CD4-positive, alpha-beta T cell (primary cell): Measurements from ENCODE around the gene UGT1A1. TPM values are rescaled to one million over a fixed set of nuclear protein-coding genes. Genes with fewer than 3 reads are reported as not detected.
A peak's percentile ranks its signal among the peaks of the same experiment; 100 is the strongest.

Experiments
- ATAC-seq: fragments of 200-7000 bp; cut with Tn5 transposase; one replicate; pipeline ENCODE4 v1.10.0; 2022; ENCODE audit warnings: mild to moderate bottlenecking; ENCODE audit not compliant: poor library complexity
- CTCF ChIA-PET: fragments of 350-600 bp; sonication (Branson Sonifier 250); formaldehyde crosslinking; loops from one replicate; lab custom pipeline; 2021; ENCODE audit warnings: antibody characterized with exemption, inconsistent platforms; lab: Charles Lee
- POLR2A ChIA-PET: fragments of 350-600 bp; sonication (Branson Sonifier 250); formaldehyde crosslinking; loops from one replicate; lab custom pipeline; 2021; ENCODE audit warnings: antibody characterized with exemption, inconsistent platforms; lab: Charles Lee
- DNase-seq, 14 experiments: peaks; one replicate each; pipeline ENCODE4 v3.0.0-alpha.2; 2013 to 2020; ENCODE audit warnings: mixed read lengths in 2 of 14
- H3K27ac ChIP-seq, 2 donors: one replicate each; pipeline versions ENCODE4 v1.5.1 to v1.7.0; 2013; ENCODE audit warnings: low read length in 2 of 2, low read depth in 1 of 2, mild to moderate bottlenecking in 1 of 2
- H3K27me3 ChIP-seq, 2 experiments: 1 replicate in 1 of 2; 2 replicates in 1 of 2; pipeline versions ENCODE4 v1.6.1 to v1.7.0; 2013; ENCODE audit warnings: low read length in 2 of 2, control low read depth in 1 of 2, mild to moderate bottlenecking in 1 of 2, moderate library complexity in 1 of 2; ENCODE audit not compliant: insufficient read depth in 2 of 2, control insufficient read depth in 1 of 2
- H3K36me3 ChIP-seq: one replicate; pipeline ENCODE4 v1.6.1; 2013; ENCODE audit warnings: low read length, control low read depth; ENCODE audit not compliant: insufficient read depth
- H3K4me1 ChIP-seq: one replicate; pipeline ENCODE4 v1.6.1; 2013; ENCODE audit warnings: low read length, control low read depth; ENCODE audit not compliant: insufficient read depth
- H3K4me3 ChIP-seq: one replicate; pipeline ENCODE4 v1.5.1; 2013; ENCODE audit warnings: mild to moderate bottlenecking, low read length, moderate library complexity
- H3K9me3 ChIP-seq, 2 experiments: 1 replicate in 1 of 2; 2 replicates in 1 of 2; pipeline versions ENCODE4 v1.6.1 to v1.7.0; 2013; ENCODE audit warnings: low read length in 2 of 2, mild to moderate bottlenecking in 2 of 2, control low read depth in 1 of 2, moderate library complexity in 1 of 2; ENCODE audit not compliant: control insufficient read depth in 1 of 2, insufficient read depth in 1 of 2
- H3K27ac Mint-ChIP-seq: one replicate; pipeline ENCODE4 v1.8.0; 2020; ENCODE audit warnings: mixed read lengths
- H3K27me3 Mint-ChIP-seq: one replicate; pipeline ENCODE4 v1.8.0; 2021; ENCODE audit warnings: mixed read lengths
- H3K36me3 Mint-ChIP-seq: one replicate; pipeline ENCODE4 v1.8.0; 2021; ENCODE audit warnings: low read depth, mixed read lengths
- H3K4me1 Mint-ChIP-seq: one replicate; pipeline ENCODE4 v1.8.0; 2021; ENCODE audit warnings: low read depth, mixed read lengths
- H3K4me3 Mint-ChIP-seq: one replicate; pipeline ENCODE4 v1.8.0; 2020; ENCODE audit warnings: mild to moderate bottlenecking, mixed read lengths
- H3K9me3 Mint-ChIP-seq: one replicate; pipeline ENCODE4 v1.8.0; 2020; ENCODE audit warnings: mixed read lengths
- CTCF ChIP-seq: fragments of 200-600 bp; IDR thresholded peaks from one replicate; pipeline ENCODE4 v1.8.0; 2022; ENCODE audit warnings: antibody characterized with exemption, mild to moderate bottlenecking
- intact Hi-C, 2 experiments: fragments of 100-400 bp; cut with DNase I in 1 of 2; cut with micrococcal nuclease in 1 of 2; formaldehyde crosslinking; loops; one replicate each; pipeline versions ENCODE4 v1.15.1 to v1.9.0; 2023 to 2025; cut with DNase I, micrococcal nuclease
- total RNA-seq, 174 experiments: library from RNA in 2 of 174; stranded (reverse) in 2 of 174; gene quantifications; one replicate each; pipeline ENCODE4 v1.2.3 and lab custom pipeline; 2021 to 2026

The UGT1A1 gene
- total RNA-seq, 2 experiments from 2014 or later = not detected

GRCh38 chr2:233816771-233817170, 56.7 kb downstream of the UGT1A1 start:
- Histone ChIP-seq H3K4me1 (no peaks in the 10 kb centered on the region), H3K4me3 (no peak overlapping the region), H3K36me3 (no peaks in the 10 kb centered on the region), H3K27me3 (peaks cover 0 to 2% of the 10 kb centered on the region in 2 experiments), H3K9me3 (peaks cover 0 to 16% of the 10 kb centered on the region in 2 experiments), H3K27ac (no peak overlapping the region)
- H3K36me3 Mint-ChIP-seq = no peaks in the 10 kb centered on the region
- no peak for ATAC-seq
- H3K4me1 Mint-ChIP-seq = no peaks in the 10 kb centered on the region
- no peaks in the 10 kb centered on the region for H3K9me3 Mint-ChIP-seq
- DNase-seq = peak in 1 of 14 experiments; percentile 10
- no peak for TF ChIP-seq CTCF
- ChIA-PET POLR2A (no interaction called here), CTCF (no interaction called here)
- peaks cover 11% of the 10 kb centered on the region for H3K27me3 Mint-ChIP-seq
- intact Hi-C loops = no loop called here
- H3K27ac Mint-ChIP-seq = no peak overlapping the region
- H3K4me3 Mint-ChIP-seq = no peak overlapping the region

GRCh38 chr2:233817361-233817911, 57.4 kb downstream of the UGT1A1 start:
- peak in 1 of 14 experiments; percentile 15 for DNase-seq
- Mint-ChIP-seq H3K4me3 (no peak overlapping the region), H3K36me3 (no peaks in the 10 kb centered on the region), H3K9me3 (no peaks in the 10 kb centered on the region), H3K4me1 (no peaks in the 10 kb centered on the region), H3K27me3 (peaks cover 7% of the 10 kb centered on the region), H3K27ac (no peak overlapping the region)
- ChIA-PET CTCF (no interaction called here), POLR2A (no interaction called here)
- peaks cover 0 to 2% of the 10 kb centered on the region in 2 experiments for H3K27me3 ChIP-seq
- ATAC-seq = no peak
- H3K27ac ChIP-seq = no peak overlapping the region
- peaks cover 0 to 13% of the 10 kb centered on the region in 2 experiments for H3K9me3 ChIP-seq
- no peak overlapping the region for H3K4me3 ChIP-seq
- H3K4me1 ChIP-seq = no peaks in the 10 kb centered on the region
- intact Hi-C loops = no loop called here
- no peak for TF ChIP-seq CTCF
- H3K36me3 ChIP-seq = no peaks in the 10 kb centered on the region

DNA sequence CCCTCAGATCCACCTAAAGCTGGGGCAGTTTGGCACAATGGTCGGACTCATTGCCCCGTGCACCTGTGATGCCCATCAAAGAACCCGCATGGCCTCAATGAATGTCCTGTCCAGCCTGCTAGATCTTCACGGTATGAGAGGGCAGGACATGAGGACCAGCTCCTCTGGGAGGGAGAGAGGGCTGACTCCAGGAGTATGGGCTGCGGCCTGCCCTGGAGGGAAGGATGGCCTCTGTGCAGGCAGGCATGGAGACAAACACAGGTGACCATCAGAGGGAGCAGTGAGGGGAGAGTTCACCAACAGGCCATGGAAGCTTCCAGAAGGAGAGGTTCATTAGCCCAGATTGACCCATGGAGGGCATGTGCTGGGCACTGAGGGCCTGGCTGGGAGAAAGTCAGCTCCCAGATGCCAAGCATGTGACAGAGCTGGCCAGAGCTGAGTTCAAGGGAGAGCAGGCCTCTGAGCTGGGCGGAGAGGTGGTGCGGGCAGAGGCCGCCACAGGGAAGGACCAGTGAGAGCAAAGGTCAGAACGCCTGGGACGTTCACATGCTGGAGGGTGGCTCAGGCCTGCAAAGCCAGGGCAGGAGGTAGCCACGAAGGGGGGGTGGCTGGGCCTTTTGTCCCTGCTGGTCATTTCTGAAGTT, 58.0 kb downstream of the UGT1A1 start:
- H3K4me1 ChIP-seq = no peaks in the 10 kb centered on the region
- TF ChIP-seq CTCF = no peak
- peaks cover 0 to 5% of the 10 kb centered on the region in 2 experiments for H3K27me3 ChIP-seq
- H3K27ac ChIP-seq = no peak overlapping the region
- DNase-seq (peak in 1 of 14 experiments; percentile 19), ATAC-seq (no peak)
- no peaks in the 10 kb centered on the region for H3K36me3 ChIP-seq
- no peaks in the 10 kb centered on the region for H3K36me3 Mint-ChIP-seq
- no peaks in the 10 kb centered on the region for H3K4me1 Mint-ChIP-seq
- peaks cover 0 to 13% of the 10 kb centered on the region in 2 experiments for H3K9me3 ChIP-seq
- H3K4me3 Mint-ChIP-seq = no peak overlapping the region
- H3K4me3 ChIP-seq = no peak overlapping the region
- no peak overlapping the region for H3K27ac Mint-ChIP-seq
- ChIA-PET CTCF (no interaction called here), POLR2A (no interaction called here)
- peaks cover 7% of the 10 kb centered on the region for H3K27me3 Mint-ChIP-seq
- intact Hi-C loops = no loop called here
- no peaks in the 10 kb centered on the region for H3K9me3 Mint-ChIP-seq
